Measurements from ENCODE around the gene SLC1A1.

- TF ChIP-seq CTCF (conservative IDR thresholded peaks at IDR 0.05): no peak
- TF ChIP-seq EZH2 (IDR thresholded peaks at IDR 0.05; ENCODE audit: low read depth): no peak
Observed at GRCh38 chr9:4540425-4540824, 50.2 kb downstream of the SLC1A1 start.
